A673 (cell line): ENCODE results near the gene ANKRD11. TPM values are rescaled to one million over a fixed set of nuclear protein-coding genes. Genes with fewer than 3 reads are reported as not detected.

Source experiments
- BruUV-seq: library from RNA; stranded (reverse); fragments of 400-500 nt; replicated peaks from 2 replicates; lab custom pipeline; 2021; lab: Mats Ljungman, UMichigan
- CTCF ChIA-PET: fragments of 300-600 bp; sonication (Branson Sonifier 250); formaldehyde crosslinking; loops from one replicate; lab custom pipeline; 2022; ENCODE audit warnings: antibody characterized with exemption; lab: Charles Lee
- POLR2A ChIA-PET: fragments of 300-600 bp; sonication (Branson Sonifier 250); formaldehyde crosslinking; loops from one replicate; lab custom pipeline; 2022; ENCODE audit warnings: antibody characterized with exemption; ENCODE audit not compliant: low non-redundant PET; lab: Charles Lee
- DNase-seq: peaks from one replicate; pipeline ENCODE4 v3.0.0-alpha.2; 2015; ENCODE audit warnings: low spot score
- H3K27ac ChIP-seq: fragments of 200-600 bp; sonication (generic); 2 replicates; pipeline ENCODE4 v1.5.1; 2016; ENCODE audit warnings: mixed run types, low read depth, mild to moderate bottlenecking, mixed read lengths, antibody characterized with exemption, low read length; ENCODE audit not compliant: poor library complexity, severe bottlenecking
- H3K27me3 ChIP-seq: fragments of 200-600 bp; sonication (generic); replicated peaks from 2 replicates; pipeline ENCODE4 v1.6.1; 2017; ENCODE audit warnings: mixed run types, low read depth, mild to moderate bottlenecking, mixed read lengths, antibody characterized with exemption, low read length; ENCODE audit not compliant: insufficient read depth, poor library complexity
- H3K36me3 ChIP-seq: fragments of 200-600 bp; sonication (generic); 2 replicates; pipeline ENCODE4 v1.6.1; 2016; ENCODE audit warnings: mixed run types, mild to moderate bottlenecking, mixed read lengths, antibody characterized with exemption, low read length; ENCODE audit not compliant: insufficient read depth, poor library complexity, severe bottlenecking
- H3K4me1 ChIP-seq: fragments of 200-600 bp; sonication (generic); 2 replicates; pipeline ENCODE4 v1.6.1; 2017; ENCODE audit warnings: mixed run types, mild to moderate bottlenecking, mixed read lengths, antibody characterized with exemption, low read length; ENCODE audit not compliant: insufficient read depth, poor library complexity, severe bottlenecking
- H3K4me3 ChIP-seq: fragments of 200-600 bp; sonication (generic); 2 replicates; pipeline ENCODE4 v1.5.1; 2016; ENCODE audit warnings: low read depth, mixed run types, mild to moderate bottlenecking, mixed read lengths, low read length; ENCODE audit not compliant: poor library complexity, severe bottlenecking
- H3K9me3 ChIP-seq: fragments of 200-600 bp; sonication (generic); 2 replicates; pipeline ENCODE4 v1.6.1; 2016; ENCODE audit warnings: mixed run types, low read depth, mild to moderate bottlenecking, mixed read lengths, antibody characterized with exemption, low read length; ENCODE audit not compliant: poor library complexity, severe bottlenecking
- EZH2 ChIP-seq: fragments of 200-600 bp; sonication (generic); IDR thresholded peaks from 2 replicates; pipeline ENCODE4 v1.6.1; 2017; ENCODE audit warnings: borderline replicate concordance, low read depth, mild to moderate bottlenecking, mixed read lengths, antibody characterized with exemption, low read length; ENCODE audit not compliant: poor library complexity, severe bottlenecking
- intact Hi-C: fragments of 100-400 bp; cut with micrococcal nuclease; formaldehyde crosslinking; loops from one replicate; pipeline ENCODE4 v1.10.0; 2022; ENCODE audit not compliant: unreplicated experiment
- total RNA-seq: library from RNA; stranded (reverse); gene quantifications from 2 replicates; pipeline ENCODE4 v1.2.3, GENCODE V29; 2021
- TF ChIP-seq, protein P1 (sequence below): fragments of 300-800, 200-600 bp; sonication (generic); conservative IDR thresholded peaks from 2 replicates; pipeline ENCODE4 v1.5.1; 2017; ENCODE audit warnings: low read depth, mild to moderate bottlenecking, antibody characterized with exemption, low read length, moderate library complexity, mixed read lengths

ANKRD11 gene
- total RNA-seq, 1 experiment from 2014 or later: 217 TPM

DNA sequence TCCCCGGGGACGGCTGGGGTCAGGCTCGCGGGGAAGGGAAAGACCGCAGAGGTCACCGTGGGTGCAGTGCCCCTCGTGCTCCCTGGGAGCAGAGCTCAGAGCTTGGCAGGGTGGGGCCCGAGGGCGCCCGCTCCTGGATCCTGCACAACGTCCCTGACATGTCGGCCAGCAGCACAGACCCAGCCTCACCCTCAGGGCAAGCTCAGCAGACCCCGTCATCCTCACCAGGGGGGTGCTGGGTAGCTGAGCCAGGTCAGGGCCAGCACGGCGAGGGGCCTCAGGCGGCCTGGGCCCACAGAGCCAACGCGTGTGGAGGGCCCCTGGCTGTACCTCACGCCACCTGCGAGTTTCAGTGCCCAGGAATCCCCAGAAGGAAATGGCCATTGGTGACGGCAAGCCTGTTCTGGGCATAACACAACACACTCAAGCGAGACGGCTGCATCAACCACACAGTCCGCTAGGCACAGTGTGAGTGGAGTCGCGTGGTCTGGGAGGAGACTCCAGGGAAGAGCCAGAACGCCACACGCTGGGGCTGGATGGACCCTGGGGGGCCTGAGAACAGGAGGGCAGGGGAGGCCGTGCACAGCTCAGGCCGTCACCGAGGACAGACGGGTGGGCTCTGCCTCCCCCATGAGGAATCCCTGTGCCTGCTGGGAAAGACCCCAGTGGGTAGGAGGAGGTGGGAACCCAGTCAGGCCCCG lies 212.6 kb downstream of the ANKRD11 start:
- H3K36me3 ChIP-seq: peaks cover 67% of the 10 kb centered on the region
- H3K27ac ChIP-seq: no peak overlapping the region
- intact Hi-C loops: no loop called here
- H3K4me3 ChIP-seq: no peak overlapping the region
- H3K4me1 ChIP-seq: no peaks in the 10 kb centered on the region
- POLR2A ChIA-PET: no interaction called here
- BruUV-seq: no TSS peak
- CTCF ChIA-PET: no interaction called here
- H3K27me3 ChIP-seq: no peaks in the 10 kb centered on the region
- H3K9me3 ChIP-seq: no peaks in the 10 kb centered on the region
- DNase-seq: no peak
- TF ChIP-seq EZH2: no peak
- TF ChIP-seq, protein P1, sequence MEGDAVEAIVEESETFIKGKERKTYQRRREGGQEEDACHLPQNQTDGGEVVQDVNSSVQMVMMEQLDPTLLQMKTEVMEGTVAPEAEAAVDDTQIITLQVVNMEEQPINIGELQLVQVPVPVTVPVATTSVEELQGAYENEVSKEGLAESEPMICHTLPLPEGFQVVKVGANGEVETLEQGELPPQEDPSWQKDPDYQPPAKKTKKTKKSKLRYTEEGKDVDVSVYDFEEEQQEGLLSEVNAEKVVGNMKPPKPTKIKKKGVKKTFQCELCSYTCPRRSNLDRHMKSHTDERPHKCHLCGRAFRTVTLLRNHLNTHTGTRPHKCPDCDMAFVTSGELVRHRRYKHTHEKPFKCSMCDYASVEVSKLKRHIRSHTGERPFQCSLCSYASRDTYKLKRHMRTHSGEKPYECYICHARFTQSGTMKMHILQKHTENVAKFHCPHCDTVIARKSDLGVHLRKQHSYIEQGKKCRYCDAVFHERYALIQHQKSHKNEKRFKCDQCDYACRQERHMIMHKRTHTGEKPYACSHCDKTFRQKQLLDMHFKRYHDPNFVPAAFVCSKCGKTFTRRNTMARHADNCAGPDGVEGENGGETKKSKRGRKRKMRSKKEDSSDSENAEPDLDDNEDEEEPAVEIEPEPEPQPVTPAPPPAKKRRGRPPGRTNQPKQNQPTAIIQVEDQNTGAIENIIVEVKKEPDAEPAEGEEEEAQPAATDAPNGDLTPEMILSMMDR: no peak

DNA sequence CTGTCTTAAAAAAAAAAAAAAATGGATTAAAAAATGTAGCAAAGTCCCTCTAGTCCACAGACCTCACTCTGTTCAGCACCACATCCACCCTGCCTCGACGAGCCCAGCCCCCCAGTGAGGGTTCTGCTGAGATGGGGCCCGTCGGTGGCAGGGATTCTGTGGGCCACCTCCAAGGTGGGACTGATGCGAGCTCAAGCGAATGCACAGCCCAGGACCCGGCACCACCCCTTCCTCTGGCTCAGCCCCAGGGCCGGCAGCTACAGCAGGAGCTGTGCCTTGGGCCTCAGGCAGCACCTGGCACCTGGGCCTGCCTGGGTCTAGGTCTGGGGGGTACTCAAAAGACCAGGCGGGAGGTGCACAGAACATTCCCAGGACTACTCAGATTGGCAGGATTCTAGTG lies 213.3 kb downstream of the ANKRD11 start:
- CTCF ChIA-PET: no interaction called here
- Histone ChIP-seq H3K9me3 (no peaks in the 10 kb centered on the region), H3K27me3 (no peaks in the 10 kb centered on the region), H3K4me1 (no peaks in the 10 kb centered on the region), H3K36me3 (peaks cover 65% of the 10 kb centered on the region), H3K4me3 (no peak overlapping the region), H3K27ac (no peak overlapping the region)
- TF ChIP-seq, protein P1: no peak
- TF ChIP-seq EZH2: no peak
- no peak for DNase-seq
- intact Hi-C loops: no loop called here
- POLR2A ChIA-PET: no interaction called here
- no TSS peak for BruUV-seq

DNA sequence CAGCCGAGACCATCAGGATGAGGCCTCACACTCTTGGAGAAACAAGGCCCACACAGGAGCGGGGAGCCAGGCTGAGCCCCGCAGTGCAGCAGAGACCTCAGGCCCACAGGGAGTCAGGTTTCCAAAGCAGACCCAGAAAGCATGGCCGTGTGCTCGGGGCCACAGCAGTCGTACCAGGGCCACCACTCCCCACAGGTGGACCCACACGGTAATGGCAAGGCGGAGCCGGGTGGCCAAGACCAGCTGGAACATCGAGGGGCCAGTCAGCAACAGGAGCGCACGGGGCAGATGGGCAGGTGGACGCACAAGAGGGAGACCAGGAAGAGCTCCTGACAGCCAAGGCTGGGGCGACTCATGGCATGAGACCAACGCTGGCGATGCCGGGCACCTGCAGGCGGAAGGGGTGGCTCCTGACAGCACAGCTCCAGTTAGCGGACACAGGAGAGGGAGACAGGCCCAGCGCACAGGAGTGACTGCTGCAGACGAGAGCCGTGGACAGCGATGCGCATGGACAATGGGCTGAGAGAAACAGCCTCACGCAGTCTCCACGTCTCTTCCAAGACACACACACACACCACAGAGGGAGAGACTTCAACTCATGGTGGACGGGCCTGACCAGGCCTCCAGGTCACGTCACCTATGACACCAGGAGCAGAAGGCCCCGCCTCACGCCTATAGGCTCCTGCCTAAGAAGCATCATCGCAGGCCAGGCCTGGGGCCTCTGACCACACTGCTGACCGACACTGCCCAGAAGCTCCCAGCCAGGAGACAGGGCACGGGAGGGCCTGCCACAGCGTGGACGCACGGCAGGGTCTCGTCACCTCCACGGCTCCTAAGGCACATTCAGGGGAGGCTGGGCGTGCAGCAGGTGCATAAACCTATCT lies 214.3 kb downstream of the ANKRD11 start:
- ChIA-PET CTCF (no interaction called here), POLR2A (no interaction called here)
- no peaks in the 10 kb centered on the region for H3K27me3 ChIP-seq
- no peaks in the 10 kb centered on the region for H3K9me3 ChIP-seq
- H3K4me3 ChIP-seq: no peak overlapping the region
- intact Hi-C loops: no loop called here
- BruUV-seq: no TSS peak
- H3K27ac ChIP-seq: no peak overlapping the region
- H3K36me3 ChIP-seq: peaks cover 63% of the 10 kb centered on the region
- DNase-seq: no peak
- no peaks in the 10 kb centered on the region for H3K4me1 ChIP-seq
- TF ChIP-seq, protein P1: no peak
- TF ChIP-seq EZH2: no peak
